Neutrophil (primary cell): ENCODE measurements around the gene WNT16.

Experiments
- H3K27ac ChIP-seq: fragments of 200-600 bp; sonication (generic); 2 replicates; pipeline ENCODE4 v1.5.1; 2016; ENCODE audit warnings: mild to moderate bottlenecking, moderate library complexity
- H3K27me3 ChIP-seq: fragments of 200-600 bp; sonication (generic); 2 replicates; pipeline ENCODE4 v1.6.0; 2016; ENCODE audit warnings: mild to moderate bottlenecking
- H3K36me3 ChIP-seq: fragments of 200-600 bp; sonication (generic); 2 replicates; pipeline ENCODE4 v1.5.1; 2017
- H3K4me1 ChIP-seq, 2 experiments: fragments of 200-600 bp in 1 of 2; sonication (generic) in 1 of 2; 1 replicate in 1 of 2; 2 replicates in 1 of 2; pipeline versions ENCODE4 v1.5.1 to v1.6.1; 2013 to 2016; ENCODE audit warnings: low read depth in 1 of 2, low read length in 1 of 2, mild to moderate bottlenecking in 1 of 2, moderate library complexity in 1 of 2; ENCODE audit not compliant: control insufficient read depth in 1 of 2, insufficient read depth in 1 of 2
- H3K4me3 ChIP-seq, 2 experiments: fragments of 200-600 bp in 1 of 2; sonication (generic) in 1 of 2; 1 replicate in 1 of 2; 2 replicates in 1 of 2; pipeline ENCODE4 v1.5.1; 2013 to 2016; ENCODE audit warnings: low read depth in 1 of 2, low read length in 1 of 2, mild to moderate bottlenecking in 1 of 2, moderate library complexity in 1 of 2
- H3K9me3 ChIP-seq: fragments of 200-600 bp; sonication (generic); 2 replicates; pipeline ENCODE4 v1.5.1; 2016
- TF ChIP-seq, protein P1 (sequence below): fragments of 200-600 bp; sonication (generic); IDR thresholded peaks from 2 replicates; pipeline ENCODE4 v1.5.1; 2016; ENCODE audit warnings: antibody characterized with exemption

The WNT16 gene

DNA sequence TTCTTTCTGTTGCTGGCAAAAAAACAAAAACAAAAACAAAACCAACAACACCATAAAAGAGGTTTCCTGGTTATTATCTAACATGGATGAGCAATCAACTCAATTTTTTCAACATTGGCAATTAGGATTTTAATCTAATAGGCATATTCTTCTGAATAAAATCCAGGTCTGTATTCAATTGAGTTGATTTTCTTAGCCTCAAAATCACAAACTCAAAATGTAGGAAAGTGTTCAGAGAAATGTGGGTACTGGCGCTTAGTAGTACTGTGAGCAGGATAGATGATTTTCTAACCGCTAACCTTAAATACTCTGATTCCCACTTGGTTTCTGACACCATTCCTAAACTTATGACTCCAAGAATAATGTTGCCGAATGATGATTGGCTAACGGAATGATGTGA, 5.6 kb downstream of the WNT16 start:
- no peak overlapping the region for H3K27ac ChIP-seq
- TF ChIP-seq, protein P1, sequence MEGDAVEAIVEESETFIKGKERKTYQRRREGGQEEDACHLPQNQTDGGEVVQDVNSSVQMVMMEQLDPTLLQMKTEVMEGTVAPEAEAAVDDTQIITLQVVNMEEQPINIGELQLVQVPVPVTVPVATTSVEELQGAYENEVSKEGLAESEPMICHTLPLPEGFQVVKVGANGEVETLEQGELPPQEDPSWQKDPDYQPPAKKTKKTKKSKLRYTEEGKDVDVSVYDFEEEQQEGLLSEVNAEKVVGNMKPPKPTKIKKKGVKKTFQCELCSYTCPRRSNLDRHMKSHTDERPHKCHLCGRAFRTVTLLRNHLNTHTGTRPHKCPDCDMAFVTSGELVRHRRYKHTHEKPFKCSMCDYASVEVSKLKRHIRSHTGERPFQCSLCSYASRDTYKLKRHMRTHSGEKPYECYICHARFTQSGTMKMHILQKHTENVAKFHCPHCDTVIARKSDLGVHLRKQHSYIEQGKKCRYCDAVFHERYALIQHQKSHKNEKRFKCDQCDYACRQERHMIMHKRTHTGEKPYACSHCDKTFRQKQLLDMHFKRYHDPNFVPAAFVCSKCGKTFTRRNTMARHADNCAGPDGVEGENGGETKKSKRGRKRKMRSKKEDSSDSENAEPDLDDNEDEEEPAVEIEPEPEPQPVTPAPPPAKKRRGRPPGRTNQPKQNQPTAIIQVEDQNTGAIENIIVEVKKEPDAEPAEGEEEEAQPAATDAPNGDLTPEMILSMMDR: no peak
- peaks cover 77% of the 10 kb centered on the region for H3K27me3 ChIP-seq
- no peaks in the 10 kb centered on the region for H3K36me3 ChIP-seq
- H3K4me1 ChIP-seq: no peaks in the 10 kb centered on the region
- no peak overlapping the region for H3K4me3 ChIP-seq
- no peaks in the 10 kb centered on the region for H3K9me3 ChIP-seq

DNA sequence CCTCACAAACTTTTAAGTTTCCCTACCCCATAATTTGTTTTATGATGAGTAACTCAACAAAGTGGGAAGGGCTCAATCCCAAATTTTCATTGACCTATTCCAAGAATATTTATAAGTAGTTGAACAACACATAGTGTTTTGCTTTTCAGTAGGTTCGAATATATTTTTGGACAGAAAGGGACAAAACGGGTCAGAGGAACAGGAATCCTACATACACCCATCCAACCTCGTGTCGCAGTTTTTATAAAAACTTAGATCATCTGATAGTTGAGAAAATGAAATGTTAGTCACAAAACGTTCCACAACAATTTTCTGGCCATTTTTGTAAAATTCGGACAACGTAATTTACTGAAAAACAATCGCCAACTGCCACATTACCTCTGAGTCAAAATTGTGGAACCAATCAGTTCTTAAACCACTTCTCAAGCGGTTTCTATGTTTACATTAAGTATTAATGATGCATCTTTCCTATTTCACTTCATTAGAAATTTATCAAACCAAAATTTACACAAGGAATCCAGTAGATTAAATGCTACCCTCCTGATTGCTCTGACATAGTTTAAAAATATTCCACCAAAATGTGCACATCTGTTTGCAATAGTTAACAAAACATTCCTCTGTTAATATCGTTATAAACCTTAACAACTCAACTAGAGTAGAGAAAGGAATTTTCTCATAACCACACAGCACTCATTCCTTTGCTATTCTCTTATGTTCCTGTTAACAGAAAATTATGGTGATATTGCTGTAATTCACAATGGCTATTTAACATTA, 6.3 kb downstream of the WNT16 start:
- no peaks in the 10 kb centered on the region for H3K4me1 ChIP-seq
- H3K36me3 ChIP-seq: no peaks in the 10 kb centered on the region
- no peaks in the 10 kb centered on the region for H3K9me3 ChIP-seq
- H3K4me3 ChIP-seq: no peak overlapping the region
- TF ChIP-seq, protein P1: no peak
- peaks cover 70% of the 10 kb centered on the region for H3K27me3 ChIP-seq
- no peak overlapping the region for H3K27ac ChIP-seq

DNA sequence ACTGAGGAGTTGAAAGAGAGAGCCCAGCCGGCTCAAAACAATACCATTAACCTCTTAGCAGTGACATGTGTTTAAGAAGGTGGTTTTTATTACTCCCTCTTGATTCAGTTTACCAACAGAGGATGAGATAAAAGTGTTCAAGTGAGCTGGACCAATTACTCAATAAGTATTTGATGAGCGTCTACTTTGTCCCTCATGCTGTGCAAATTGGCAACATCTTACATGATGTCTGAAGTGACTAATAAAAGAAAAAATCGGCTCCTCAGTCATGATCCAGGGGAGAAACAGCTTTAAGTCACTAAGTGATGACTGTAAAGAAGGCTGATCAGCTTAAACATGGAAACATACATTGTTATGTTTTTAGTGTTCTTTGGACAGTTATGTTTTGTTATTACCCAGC, 7.8 kb downstream of the WNT16 start:
- Histone ChIP-seq H3K9me3 (no peaks in the 10 kb centered on the region), H3K27me3 (peaks cover 55% of the 10 kb centered on the region), H3K27ac (no peak overlapping the region), H3K4me1 (no peaks in the 10 kb centered on the region), H3K36me3 (no peaks in the 10 kb centered on the region), H3K4me3 (no peak overlapping the region)
- TF ChIP-seq, protein P1: no peak

DNA sequence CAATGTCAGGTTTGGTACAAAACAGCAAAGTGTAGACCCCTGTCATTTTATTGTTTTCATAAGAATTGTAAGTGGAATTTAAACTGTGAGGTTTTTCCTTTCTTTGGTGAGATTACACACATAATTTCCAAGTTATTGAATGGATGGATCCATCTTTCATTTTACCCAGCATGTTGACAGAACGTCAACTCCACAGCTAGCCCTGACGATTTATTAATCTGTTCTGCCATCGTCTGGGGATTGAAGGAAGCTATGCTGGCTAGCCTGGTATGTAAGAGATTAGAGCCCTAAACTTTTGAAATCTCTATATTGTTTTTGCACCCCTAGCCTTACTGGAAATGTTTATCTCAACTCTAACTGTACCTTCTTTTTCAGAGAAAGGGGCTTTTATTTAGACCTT, 8.6 kb downstream of the WNT16 start:
- H3K9me3 ChIP-seq: no peaks in the 10 kb centered on the region
- TF ChIP-seq, protein P1: no peak
- no peak overlapping the region for H3K4me3 ChIP-seq
- H3K36me3 ChIP-seq: no peaks in the 10 kb centered on the region
- no peak overlapping the region for H3K27ac ChIP-seq
- no peaks in the 10 kb centered on the region for H3K4me1 ChIP-seq
- peaks cover 47% of the 10 kb centered on the region for H3K27me3 ChIP-seq

DNA sequence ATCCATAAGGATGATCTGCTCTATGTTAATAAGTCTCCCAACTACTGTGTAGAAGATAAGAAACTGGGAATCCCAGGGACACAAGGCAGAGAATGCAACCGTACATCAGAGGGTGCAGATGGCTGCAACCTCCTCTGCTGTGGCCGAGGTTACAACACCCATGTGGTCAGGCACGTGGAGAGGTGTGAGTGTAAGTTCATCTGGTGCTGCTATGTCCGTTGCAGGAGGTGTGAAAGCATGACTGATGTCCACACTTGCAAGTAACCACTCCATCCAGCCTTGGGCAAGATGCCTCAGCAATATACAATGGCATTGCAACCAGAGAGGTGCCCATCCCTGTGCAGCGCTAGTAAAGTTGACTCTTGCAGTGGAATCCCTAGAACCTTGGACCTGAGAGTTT, 10.3 kb downstream of the WNT16 start:
- Histone ChIP-seq H3K27me3 (peaks cover 30% of the 10 kb centered on the region), H3K4me1 (no peaks in the 10 kb centered on the region), H3K36me3 (no peaks in the 10 kb centered on the region), H3K4me3 (no peak overlapping the region), H3K9me3 (no peaks in the 10 kb centered on the region), H3K27ac (no peak overlapping the region)
- TF ChIP-seq, protein P1: no peak
